SK-N-SH (cell line): ENCODE measurements around the gene CLEC4E. TPM values are rescaled to one million over a fixed set of nuclear protein-coding genes. Genes with fewer than 3 reads are reported as not detected.

Experiments
- CTCF ChIA-PET: fragments of 300-600, 350-600 bp; formaldehyde crosslinking; extraction: SDS; loops from one replicate; lab custom pipeline; 2021; lab: Yijun Ruan, JAX
- POLR2A ChIA-PET: fragments of 350-600 bp; sonication (Branson Sonifier 250); formaldehyde crosslinking; extraction: SDS; loops from one replicate; lab custom pipeline; 2020; ENCODE audit warnings: antibody characterized with exemption, inconsistent platforms; lab: Yijun Ruan, JAX
- DNase-seq: peaks from one replicate; pipeline ENCODE4 v3.0.0; 2012
- H2AFZ ChIP-seq: fragments of 200-600 bp; sonication (generic); 2 replicates; pipeline ENCODE4 v1.8.1; 2016; ENCODE audit warnings: antibody characterized with exemption, mild to moderate bottlenecking, low read depth
- H3F3A ChIP-seq: fragments of 200-600 bp; sonication (generic); replicated peaks from 2 replicates; pipeline ENCODE3; 2016; ENCODE audit warnings: antibody characterized with exemption, mild to moderate bottlenecking; ENCODE audit not compliant: insufficient read depth
- H3K27ac ChIP-seq, 2 experiments: fragments of 200-500 bp in 1 of 2; fragments of 200-600 bp in 1 of 2; sonication (Bioruptor generic) in 1 of 2; sonication (generic), shearing (Covaris generic) in 1 of 2; 2 replicates each; pipeline versions ENCODE4 v1.5.1 to v1.6.1; 2014 to 2016; ENCODE audit warnings: low read depth in 2 of 2, inconsistent platforms in 1 of 2, low read length in 1 of 2, mild to moderate bottlenecking in 1 of 2, mixed read lengths in 1 of 2
- H3K27me3 ChIP-seq: fragments of 200-600 bp; sonication (generic), shearing (Covaris generic); 2 replicates; pipeline ENCODE4 v1.6.1; 2016; ENCODE audit warnings: mixed run types; ENCODE audit not compliant: insufficient read depth
- H3K36me3 ChIP-seq, 2 experiments: fragments of 200-500 bp in 1 of 2; fragments of 200-600 bp in 1 of 2; sonication (Bioruptor generic) in 1 of 2; sonication (generic) in 1 of 2; replicated peaks in 1 of 2; 2 replicates each; pipeline versions ENCODE3 to v1.5.1; 2014 to 2016; ENCODE audit warnings: low read length in 1 of 2, mild to moderate bottlenecking in 1 of 2; ENCODE audit not compliant: insufficient read depth in 2 of 2, control insufficient read depth in 1 of 2
- H3K4me1 ChIP-seq, 2 experiments: fragments of 200-500 bp in 1 of 2; fragments of 200-600 bp in 1 of 2; sonication (Bioruptor generic) in 1 of 2; sonication (generic), shearing (Covaris generic) in 1 of 2; 2 replicates each; pipeline versions ENCODE4 v1.5.1 to v1.6.1; 2014 to 2016; ENCODE audit warnings: low read depth in 1 of 2, low read length in 1 of 2, mixed run types in 1 of 2; ENCODE audit not compliant: insufficient read depth in 2 of 2, control insufficient read depth in 1 of 2
- H3K4me2 ChIP-seq: fragments of 200-600 bp; sonication (generic), shearing (Covaris generic); 2 replicates; pipeline ENCODE4 v1.6.1; 2017; ENCODE audit warnings: mixed run types
- H3K4me3 ChIP-seq, 2 experiments: fragments of 200-500 bp in 1 of 2; fragments of 200-600 bp in 1 of 2; sonication (Bioruptor generic) in 1 of 2; sonication (generic), shearing (Covaris generic) in 1 of 2; 2 replicates each; pipeline versions ENCODE4 v1.5.1 to v1.8.1; 2014 to 2016; ENCODE audit warnings: low read depth in 2 of 2, inconsistent platforms in 1 of 2, low read length in 1 of 2, mild to moderate bottlenecking in 1 of 2, mixed read lengths in 1 of 2, moderate library complexity in 1 of 2
- H3K79me2 ChIP-seq: fragments of 200-600 bp; sonication (generic); 2 replicates; pipeline ENCODE4 v1.8.1; 2017; ENCODE audit warnings: mild to moderate bottlenecking; ENCODE audit not compliant: insufficient read depth
- H3K9ac ChIP-seq: fragments of 200-600 bp; sonication (generic); 2 replicates; pipeline ENCODE4 v1.6.1; 2017; ENCODE audit warnings: mixed run types
- H3K9me2 ChIP-seq: fragments of 200-600 bp; sonication (generic); 2 replicates; pipeline ENCODE4 v1.6.1; 2017; ENCODE audit warnings: mixed run types
- H3K9me3 ChIP-seq: fragments of 200-600 bp; sonication (generic); 2 replicates; pipeline ENCODE4 v1.6.1; 2017; ENCODE audit warnings: mixed run types, mild to moderate bottlenecking, moderate library complexity
- H4K20me1 ChIP-seq: fragments of 200-600 bp; sonication (generic); 2 replicates; pipeline ENCODE4 v1.6.1; 2017; ENCODE audit warnings: mild to moderate bottlenecking, mixed run types; ENCODE audit not compliant: insufficient read depth
- EZH2phosphoT487 ChIP-seq: fragments of 200-600 bp; sonication (generic); IDR thresholded peaks from 2 replicates; pipeline ENCODE4 v1.6.1; 2017; ENCODE audit warnings: low read depth, mixed run types, mild to moderate bottlenecking, antibody characterized with exemption, moderate library complexity, borderline replicate concordance
- FOXJ3 ChIP-seq: sonication (generic); formaldehyde crosslinking; IDR thresholded peaks from 2 replicates; pipeline ENCODE4 v1.5.1; 2020; ENCODE audit warnings: mild to moderate bottlenecking, missing genetic modification reagents
- GATA2 ChIP-seq: sonication (generic); formaldehyde crosslinking; IDR thresholded peaks from 2 replicates; pipeline ENCODE4 v1.5.0; 2020; ENCODE audit warnings: mild to moderate bottlenecking, missing genetic modification reagents
- MEF2A ChIP-seq: IDR thresholded peaks from 2 replicates; pipeline ENCODE4 v1.4.0; 2012; ENCODE audit warnings: low read depth, borderline replicate concordance
- MXI1 ChIP-seq: IDR thresholded peaks from 2 replicates; pipeline ENCODE4 v1.6.1; 2012; ENCODE audit warnings: mild to moderate bottlenecking, low read depth, low read length, improper control_type of control experiment
- NRF1 ChIP-seq: IDR thresholded peaks from 2 replicates; pipeline ENCODE4 v1.6.1; 2012; ENCODE audit warnings: low read depth, mild to moderate bottlenecking, low read length
- PBX3 ChIP-seq: IDR thresholded peaks from 2 replicates; pipeline ENCODE4; 2012
- RAD21 ChIP-seq: IDR thresholded peaks from 2 replicates; pipeline ENCODE4 v1.6.1; 2012; ENCODE audit warnings: mild to moderate bottlenecking, low read length
- RCOR1 ChIP-seq: fragments of 150-350 bp; IDR thresholded peaks from 2 replicates; pipeline ENCODE4 v1.6.1; 2017; ENCODE audit warnings: antibody characterized with exemption, low read length
- RFX5 ChIP-seq: IDR thresholded peaks from 2 replicates; pipeline ENCODE4 v1.6.1; 2012; ENCODE audit warnings: mild to moderate bottlenecking, improper control_type of control experiment, low read length
- SIN3A ChIP-seq: IDR thresholded peaks from 2 replicates; pipeline ENCODE4 v1.6.1; 2012; ENCODE audit warnings: low read depth, mild to moderate bottlenecking, low read length, moderate library complexity, borderline replicate concordance
- TCF12 ChIP-seq: IDR thresholded peaks from 2 replicates; pipeline ENCODE4 v1.4.0; 2012
- ZBTB33 ChIP-seq: IDR thresholded peaks from 2 replicates; pipeline ENCODE4 v1.4.0; 2012; ENCODE audit warnings: low read depth, borderline replicate concordance
- WGBS: methylation state at CpG from one replicate; pipeline ENCODE4 v1.1.6; 2017; ENCODE audit warnings: low lambda C conversion rate; 5-methylcytosine and 5-hydroxymethylcytosine counted together
- polyA plus RNA-seq, 3 experiments: library from polyadenylated mRNA; depleted of rRNA; stranded (reverse); fragments of >200 nt; gene quantifications; 2 replicates each; pipeline ENCODE4 v1.2.3, GENCODE V29; 2012
- TF ChIP-seq, protein P1 (sequence below): fragments of 150-350 bp; IDR thresholded peaks from 2 replicates; pipeline ENCODE4 v1.6.1; 2017; ENCODE audit warnings: antibody characterized with exemption, low read length, low read depth, borderline replicate concordance
- TF ChIP-seq, protein P2 (sequence below): IDR thresholded peaks from 2 replicates; pipeline ENCODE4 v1.4.0; 2012; ENCODE audit warnings: low read depth
- TF ChIP-seq, protein P3 (sequence below): IDR thresholded peaks from 2 replicates; pipeline ENCODE4 v1.6.1; 2012; ENCODE audit warnings: mild to moderate bottlenecking, low read depth, low read length, moderate library complexity

Gene CLEC4E
- polyA plus RNA-seq, 1 of the 3 experiments (the other 2 are of a cell fraction), result not detected

DNA sequence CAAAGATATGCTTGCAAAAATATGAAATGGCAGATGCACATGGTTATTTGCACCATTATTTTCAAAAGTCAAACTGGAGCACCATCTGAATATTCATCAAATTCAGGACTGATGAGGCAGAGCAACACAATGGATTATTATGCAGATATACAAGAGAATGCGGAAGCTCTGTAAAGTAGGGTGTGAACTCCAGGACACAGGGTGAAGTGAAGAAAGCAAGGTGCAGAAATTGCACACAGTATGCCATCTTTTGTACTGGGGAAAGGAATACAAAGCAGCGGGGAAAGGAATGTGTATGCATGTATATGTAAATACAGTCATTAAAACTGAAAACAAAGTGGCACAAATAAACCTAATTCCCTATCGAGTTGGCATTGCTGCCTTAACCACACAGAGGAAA is 22.7 kb upstream of the CLEC4E start:
- Histone ChIP-seq H3K36me3 (no peaks in the 10 kb centered on the region), H3K9me3 (no peaks in the 10 kb centered on the region), H3K4me1 (no peaks in the 10 kb centered on the region), H3K9me2 (no peaks in the 10 kb centered on the region), H4K20me1 (no peaks in the 10 kb centered on the region), H3K4me3 (no peak overlapping the region), H3K4me2 (no peak overlapping the region), H3F3A (no peaks in the 10 kb centered on the region), H3K9ac (no peak overlapping the region), H3K79me2 (no peaks in the 10 kb centered on the region), H3K27me3 (no peaks in the 10 kb centered on the region), H2AFZ (no peak overlapping the region), H3K27ac (no peak overlapping the region)
- TF ChIP-seq, protein P1, sequence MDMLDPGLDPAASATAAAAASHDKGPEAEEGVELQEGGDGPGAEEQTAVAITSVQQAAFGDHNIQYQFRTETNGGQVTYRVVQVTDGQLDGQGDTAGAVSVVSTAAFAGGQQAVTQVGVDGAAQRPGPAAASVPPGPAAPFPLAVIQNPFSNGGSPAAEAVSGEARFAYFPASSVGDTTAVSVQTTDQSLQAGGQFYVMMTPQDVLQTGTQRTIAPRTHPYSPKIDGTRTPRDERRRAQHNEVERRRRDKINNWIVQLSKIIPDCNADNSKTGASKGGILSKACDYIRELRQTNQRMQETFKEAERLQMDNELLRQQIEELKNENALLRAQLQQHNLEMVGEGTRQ, result no peak
- TF ChIP-seq PBX3, result no peak
- no peak for TF ChIP-seq RFX5
- no peak for TF ChIP-seq SIN3A
- no peak for TF ChIP-seq TCF12
- no peak for TF ChIP-seq MEF2A
- no peak for TF ChIP-seq RCOR1
- TF ChIP-seq, protein P2, sequence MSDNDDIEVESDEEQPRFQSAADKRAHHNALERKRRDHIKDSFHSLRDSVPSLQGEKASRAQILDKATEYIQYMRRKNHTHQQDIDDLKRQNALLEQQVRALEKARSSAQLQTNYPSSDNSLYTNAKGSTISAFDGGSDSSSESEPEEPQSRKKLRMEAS, result no peak
- TF ChIP-seq NRF1, result no peak
- TF ChIP-seq, protein P3, sequence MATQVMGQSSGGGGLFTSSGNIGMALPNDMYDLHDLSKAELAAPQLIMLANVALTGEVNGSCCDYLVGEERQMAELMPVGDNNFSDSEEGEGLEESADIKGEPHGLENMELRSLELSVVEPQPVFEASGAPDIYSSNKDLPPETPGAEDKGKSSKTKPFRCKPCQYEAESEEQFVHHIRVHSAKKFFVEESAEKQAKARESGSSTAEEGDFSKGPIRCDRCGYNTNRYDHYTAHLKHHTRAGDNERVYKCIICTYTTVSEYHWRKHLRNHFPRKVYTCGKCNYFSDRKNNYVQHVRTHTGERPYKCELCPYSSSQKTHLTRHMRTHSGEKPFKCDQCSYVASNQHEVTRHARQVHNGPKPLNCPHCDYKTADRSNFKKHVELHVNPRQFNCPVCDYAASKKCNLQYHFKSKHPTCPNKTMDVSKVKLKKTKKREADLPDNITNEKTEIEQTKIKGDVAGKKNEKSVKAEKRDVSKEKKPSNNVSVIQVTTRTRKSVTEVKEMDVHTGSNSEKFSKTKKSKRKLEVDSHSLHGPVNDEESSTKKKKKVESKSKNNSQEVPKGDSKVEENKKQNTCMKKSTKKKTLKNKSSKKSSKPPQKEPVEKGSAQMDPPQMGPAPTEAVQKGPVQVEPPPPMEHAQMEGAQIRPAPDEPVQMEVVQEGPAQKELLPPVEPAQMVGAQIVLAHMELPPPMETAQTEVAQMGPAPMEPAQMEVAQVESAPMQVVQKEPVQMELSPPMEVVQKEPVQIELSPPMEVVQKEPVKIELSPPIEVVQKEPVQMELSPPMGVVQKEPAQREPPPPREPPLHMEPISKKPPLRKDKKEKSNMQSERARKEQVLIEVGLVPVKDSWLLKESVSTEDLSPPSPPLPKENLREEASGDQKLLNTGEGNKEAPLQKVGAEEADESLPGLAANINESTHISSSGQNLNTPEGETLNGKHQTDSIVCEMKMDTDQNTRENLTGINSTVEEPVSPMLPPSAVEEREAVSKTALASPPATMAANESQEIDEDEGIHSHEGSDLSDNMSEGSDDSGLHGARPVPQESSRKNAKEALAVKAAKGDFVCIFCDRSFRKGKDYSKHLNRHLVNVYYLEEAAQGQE, result no peak
- TF ChIP-seq ZBTB33, result no peak
- no peak for TF ChIP-seq RAD21
- TF ChIP-seq GATA2 (CRISPR knock-in tag), result no peak
- no peak for TF ChIP-seq EZH2phosphoT487
- TF ChIP-seq FOXJ3, result no peak
- no peak for TF ChIP-seq MXI1
- no peak for DNase-seq
- CTCF ChIA-PET, result interaction anchor here (0.8 to 1.2 kb wide), 2 partner anchors 19 kb away, joined by 3 to 7 read pairs; no protein-coding TSS in a partner anchor
- WGBS, result 29% methylated on average over 3 of the region's 3 CpGs
- POLR2A ChIA-PET, result no interaction called here
